ENCODE results near the gene NAT16. TPM values are rescaled to one million over a fixed set of nuclear protein-coding genes. Genes with fewer than 3 reads are reported as not detected.
A peak's percentile ranks its signal among the peaks of the same experiment; 100 is the strongest.

The NAT16 gene
- total RNA-seq, 1 donor from 2014 or later: not detected

DNA sequence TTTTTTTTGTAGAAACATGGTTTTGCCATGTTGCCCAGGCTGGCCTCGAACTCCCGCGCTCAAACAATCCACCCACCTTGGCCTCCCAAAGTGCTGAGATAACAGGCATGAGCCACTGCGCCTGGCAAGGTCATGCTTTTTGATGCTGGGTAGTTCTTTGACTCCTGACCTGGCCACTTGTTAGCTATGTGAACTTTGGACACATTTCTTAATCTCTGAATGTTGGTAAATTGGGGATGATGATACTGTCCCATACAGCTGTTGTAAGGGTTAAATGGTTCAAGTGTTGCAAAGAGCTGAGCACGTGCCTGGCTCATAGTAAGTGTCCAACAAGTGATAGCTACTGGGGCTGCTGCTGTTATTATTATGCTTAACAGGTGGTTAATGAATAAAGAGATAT is 40.2 kb upstream of the NAT16 start:
- Mint-ChIP-seq H3K4me3 (no peak overlapping the region), H3K4me1 (peaks cover 22% of the 10 kb centered on the region), H3K36me3 (peaks cover 27% of the 10 kb centered on the region), H3K9me3 (no peaks in the 10 kb centered on the region), H3K27me3 (ENCODE audit: low read depth) (no peaks in the 10 kb centered on the region), H3K27ac (no peak overlapping the region)
- DNase-seq (ENCODE audit: low spot score in 2 of 2, unreplicated experiment in 2 of 2): no peak
- TF ChIP-seq CTCF (IDR thresholded peaks at IDR 0.05; ENCODE audit: unreplicated experiment): no peak

GRCh38 chr7:101218236-101219125 is 38.4 kb upstream of the NAT16 start:
- no peak for DNase-seq (ENCODE audit: low spot score in 2 of 2, unreplicated experiment in 2 of 2)
- H3K27me3 Mint-ChIP-seq (ENCODE audit: low read depth): no peaks in the 10 kb centered on the region
- peaks cover 15% of the 10 kb centered on the region for H3K36me3 Mint-ChIP-seq
- no peaks in the 10 kb centered on the region for H3K9me3 Mint-ChIP-seq
- no peak for TF ChIP-seq CTCF (IDR thresholded peaks at IDR 0.05; ENCODE audit: unreplicated experiment)
- peak overlapping the region; percentile 95 for H3K4me3 Mint-ChIP-seq
- H3K27ac Mint-ChIP-seq: peak overlapping the region; percentile 90
- H3K4me1 Mint-ChIP-seq: peaks cover 22% of the 10 kb centered on the region

DNA sequence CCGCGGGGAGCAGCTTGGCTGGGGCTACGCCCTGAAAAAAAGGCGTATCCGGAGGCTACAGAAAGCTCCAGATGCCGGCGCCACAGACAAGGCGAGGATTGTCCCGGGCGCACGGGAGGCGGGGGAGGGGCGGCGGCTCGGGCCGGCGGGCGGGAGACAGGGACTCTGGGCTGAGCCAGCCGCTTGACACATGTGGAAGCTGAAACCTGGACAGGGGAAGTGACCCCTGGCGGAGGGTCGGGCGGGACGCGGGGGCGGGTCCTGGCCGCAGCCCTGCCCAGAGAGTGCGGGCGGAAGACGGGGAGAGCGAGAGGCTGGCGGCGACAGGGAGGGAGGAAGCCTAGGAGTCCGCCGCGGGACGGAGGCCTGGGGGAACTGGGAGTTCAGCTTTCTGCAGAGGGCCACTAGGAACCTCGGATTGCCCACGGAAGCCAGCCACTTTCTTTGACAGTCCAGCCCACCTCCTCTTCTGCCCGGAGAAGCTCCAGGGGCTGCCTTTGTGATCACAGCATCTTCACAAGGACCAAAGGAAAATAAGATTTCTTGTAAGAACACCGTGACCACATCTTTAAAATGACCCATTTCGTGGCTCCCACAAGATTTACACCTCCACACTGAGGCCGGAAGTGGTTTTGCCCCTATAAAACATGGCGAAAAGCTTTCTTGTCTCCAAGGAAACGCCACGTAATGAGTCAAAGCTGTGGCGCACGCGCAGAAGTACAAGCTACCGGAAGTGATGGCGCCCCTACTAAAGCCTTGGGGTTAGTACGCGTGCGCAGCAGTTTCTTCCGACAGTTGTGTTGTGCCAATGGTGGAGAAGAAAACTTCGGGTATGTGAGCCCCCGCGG is 37.5 kb upstream of the NAT16 start, which contains the start of the genes PLOD3 and ZNHIT1:
PLOD3 (minus strand) TSS at position 194 of the 848 bp plus-strand sequence. CDS start 307 bp downstream, outside the sequence.
ZNHIT1 (plus strand) TSS at position 778 of the 848 bp plus-strand sequence; CDS start at position 809, 31 bp downstream.
- peak within 1 kb of the TSS; percentile 90 for H3K27ac Mint-ChIP-seq
- no peaks in the 10 kb centered on the region for H3K27me3 Mint-ChIP-seq (ENCODE audit: low read depth)
- H3K4me3 Mint-ChIP-seq: peak within 1 kb of the TSS; percentile 95
- H3K9me3 Mint-ChIP-seq: no peaks in the 10 kb centered on the region
- no peak for TF ChIP-seq CTCF (IDR thresholded peaks at IDR 0.05; ENCODE audit: unreplicated experiment)
- peaks cover 22% of the 10 kb centered on the region for H3K4me1 Mint-ChIP-seq
- DNase-seq (ENCODE audit: low spot score in 2 of 2, unreplicated experiment in 2 of 2): peak; percentile 93 to 94
- peaks cover 10% of the 10 kb centered on the region for H3K36me3 Mint-ChIP-seq

GRCh38 chr7:101216860-101217387 is 36.8 kb upstream of the NAT16 start:
- no peak for DNase-seq (ENCODE audit: low spot score in 2 of 2, unreplicated experiment in 2 of 2)
- Mint-ChIP-seq H3K9me3 (no peaks in the 10 kb centered on the region), H3K4me3 (peak overlapping the region; percentile 95), H3K27ac (peak overlapping the region; percentile 51), H3K4me1 (peaks cover 22% of the 10 kb centered on the region), H3K27me3 (ENCODE audit: low read depth) (no peaks in the 10 kb centered on the region), H3K36me3 (peaks cover 7% of the 10 kb centered on the region)
- TF ChIP-seq CTCF (IDR thresholded peaks at IDR 0.05; ENCODE audit: unreplicated experiment): no peak
